Cortex of kidney (tissue), 1 donor: ENCODE measurements around the gene BMPR1A.
"Not testable (repeated sequence)": the region's sequence is repeated elsewhere in the genome, so short reads cannot be mapped to it uniquely, and the experiment has no call there.

Experiments
- DNase-seq: peaks from one replicate; lab custom pipeline; 2025; lab: John Stamatoyannopoulos, UW

The BMPR1A gene

DNA sequence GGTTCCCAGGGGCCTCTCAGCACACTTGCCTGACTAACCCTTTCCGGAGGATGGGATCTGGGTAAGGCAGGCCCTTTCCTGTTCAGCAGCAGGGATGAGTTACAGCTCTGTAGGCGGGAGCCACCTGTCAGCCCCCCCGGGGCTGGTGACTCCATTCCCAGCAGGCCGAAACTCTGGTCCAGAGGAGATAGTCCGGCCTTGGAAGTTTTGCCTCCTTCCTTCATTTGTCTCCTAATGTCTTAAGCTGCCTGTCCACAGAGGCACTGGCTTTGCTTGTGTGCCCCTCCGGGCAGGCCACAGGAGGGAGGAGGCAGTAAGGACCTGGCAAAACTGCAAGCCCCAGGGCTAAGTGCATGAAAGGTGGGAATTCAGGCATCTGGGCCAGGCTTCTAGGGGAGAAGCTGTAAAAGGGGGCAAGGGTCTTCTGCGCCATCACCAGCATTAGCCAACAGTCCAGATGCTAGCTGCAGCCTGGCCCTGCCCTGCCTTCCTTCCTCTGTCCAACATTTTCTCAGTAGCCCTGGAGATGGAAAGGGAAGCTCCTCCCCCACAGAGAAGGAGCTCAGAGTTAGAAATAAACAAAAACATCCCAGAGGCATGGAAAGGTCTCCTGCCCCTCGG is 213.1 kb downstream of the BMPR1A start:
- DNase-seq, result no peak

DNA sequence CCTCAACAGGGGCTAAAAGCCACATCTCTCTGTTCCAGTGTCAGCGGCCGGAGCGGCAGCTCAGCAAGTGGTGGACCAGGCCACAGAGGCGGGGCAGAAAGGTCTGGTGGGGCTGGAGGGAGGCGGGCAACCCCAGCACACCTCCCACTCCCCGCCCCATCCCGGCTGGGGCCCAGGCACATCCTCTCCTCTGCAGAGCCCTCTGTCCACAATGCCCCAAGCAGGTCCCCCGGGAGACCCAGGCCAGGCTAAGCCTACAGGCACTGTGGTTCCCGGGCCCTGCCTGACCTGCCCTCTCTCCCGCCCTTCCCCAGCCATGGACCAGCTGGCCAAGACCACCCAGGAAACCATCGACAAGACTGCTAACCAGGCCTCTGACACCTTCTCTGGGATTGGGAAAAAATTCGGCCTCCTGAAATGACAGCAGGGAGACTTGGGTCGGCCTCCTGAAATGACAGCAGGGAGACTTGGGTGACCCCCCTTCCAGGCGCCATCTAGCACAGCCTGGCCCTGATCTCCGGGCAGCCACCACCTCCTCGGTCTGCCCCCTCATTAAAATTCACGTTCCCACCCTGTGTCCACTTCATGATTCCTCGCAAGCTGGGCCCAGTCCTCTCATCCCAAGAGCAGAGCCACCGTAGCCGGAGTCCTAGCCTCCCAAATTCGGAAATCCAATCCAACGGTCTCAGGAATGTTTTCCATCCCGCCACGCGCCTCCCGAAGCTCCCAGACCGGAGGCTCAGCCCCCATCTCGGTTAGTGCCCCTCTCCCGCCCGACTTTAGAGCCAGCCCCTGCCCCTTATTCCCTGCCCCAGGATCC is 214.0 kb downstream of the BMPR1A start:
- no peak for DNase-seq

DNA sequence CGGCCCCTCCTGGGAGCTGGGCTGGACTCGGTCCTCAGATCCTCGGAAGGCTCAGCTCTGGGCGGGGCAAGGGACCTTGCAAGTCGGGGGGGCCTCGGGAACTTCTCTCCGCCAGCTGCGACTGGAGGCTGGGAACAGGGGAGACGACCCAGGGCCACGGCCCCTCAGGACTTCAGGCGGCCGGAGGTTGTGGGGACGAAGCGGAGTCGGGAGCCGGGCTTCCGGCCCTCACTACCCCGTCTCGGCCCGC is 214.5 kb downstream of the BMPR1A start:
- no peak for DNase-seq

DNA sequence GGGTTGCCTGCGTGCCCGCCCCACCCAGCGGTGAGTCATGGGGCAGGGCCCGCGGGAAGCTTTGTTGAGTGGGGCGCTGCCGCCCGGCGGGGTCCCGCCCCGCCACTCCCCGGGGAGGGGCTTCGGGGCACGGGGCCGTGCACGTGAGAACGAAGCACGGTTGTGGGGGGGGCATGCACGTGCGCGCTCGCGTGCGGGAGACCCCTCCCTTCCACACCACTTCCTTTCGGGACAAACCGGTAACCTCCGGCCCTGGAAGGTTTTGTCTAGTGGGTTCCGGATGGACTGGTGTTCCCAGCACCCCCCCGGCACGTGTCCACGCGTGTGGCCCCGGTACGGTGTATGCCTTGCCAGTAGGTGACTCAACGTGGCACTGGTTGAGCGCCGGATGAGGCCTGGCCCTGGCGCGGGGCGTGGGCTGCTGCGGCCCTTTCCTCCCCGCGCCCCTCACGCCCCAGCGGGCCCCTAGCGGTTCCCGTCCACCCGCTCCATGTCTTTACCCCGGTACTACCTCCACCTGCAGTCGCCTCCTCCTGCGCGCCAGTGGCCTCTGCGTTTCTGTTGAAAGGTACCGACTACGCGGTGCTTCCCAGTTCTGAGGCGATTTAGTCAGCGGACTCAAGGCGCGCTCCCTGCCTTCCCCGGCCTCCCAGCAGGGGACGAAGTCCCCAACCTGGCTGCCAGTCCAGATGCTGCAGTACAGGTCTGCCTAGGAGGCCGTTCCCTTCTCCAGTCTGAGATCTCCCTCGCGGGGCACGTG is 215.0 kb downstream of the BMPR1A start:
- peak; percentile 90 for DNase-seq

DNA sequence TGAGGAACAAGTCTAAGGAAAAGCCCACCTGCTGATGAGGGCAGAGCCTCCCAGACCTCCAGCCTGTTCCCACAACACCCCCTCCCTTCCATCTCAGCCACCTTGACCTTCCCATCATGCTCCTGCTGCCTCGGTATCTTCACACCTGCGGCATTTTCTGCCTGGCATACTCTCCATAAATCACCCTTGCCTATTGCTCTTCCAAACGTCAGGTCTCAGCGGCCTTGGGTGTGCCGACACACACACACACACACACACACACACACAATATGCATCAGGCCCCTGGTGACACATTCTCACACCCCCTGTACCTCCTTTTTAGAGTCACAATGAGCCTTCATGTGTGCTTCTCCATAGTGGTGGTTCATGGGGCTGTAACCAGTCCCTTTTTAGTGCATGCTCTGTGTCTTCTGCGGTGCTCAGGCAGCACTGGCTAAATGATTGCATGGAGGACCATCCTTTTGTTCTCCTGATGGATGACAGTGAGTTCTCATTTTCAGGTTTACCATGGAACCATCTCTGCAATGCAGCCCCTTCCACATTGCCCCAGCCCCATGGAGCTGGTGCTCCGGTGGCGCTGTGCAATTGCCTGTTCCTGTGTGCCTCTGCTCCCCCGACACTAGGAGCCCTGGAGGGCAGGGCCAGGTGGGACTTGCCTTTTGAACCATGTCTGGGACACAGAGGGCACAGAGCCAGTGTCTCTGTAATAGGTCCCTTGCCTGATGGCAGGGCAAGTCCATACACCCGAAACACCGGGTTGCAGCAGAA is 216.4 kb downstream of the BMPR1A start:
- no peak for DNase-seq

DNA sequence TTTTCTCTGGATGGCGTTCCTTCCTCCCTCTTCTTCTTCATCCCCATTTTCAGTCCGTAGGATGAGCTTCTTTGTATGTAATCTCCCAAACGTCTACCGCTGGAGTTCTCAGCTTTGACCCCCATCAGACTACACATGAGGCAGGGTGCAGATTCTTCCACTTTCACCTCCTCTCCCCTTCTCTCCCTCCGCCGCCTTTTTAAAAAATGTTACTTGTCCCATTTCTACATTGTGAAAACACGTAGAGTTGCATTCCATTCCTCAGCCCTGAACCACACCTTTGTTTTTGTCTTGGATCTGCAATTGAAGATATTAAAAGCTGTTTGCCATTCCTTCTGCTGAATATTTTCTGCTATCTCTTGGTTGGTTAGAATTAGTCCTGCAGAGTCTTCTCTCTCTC is 218.1 kb downstream of the BMPR1A start:
- no peak for DNase-seq

DNA sequence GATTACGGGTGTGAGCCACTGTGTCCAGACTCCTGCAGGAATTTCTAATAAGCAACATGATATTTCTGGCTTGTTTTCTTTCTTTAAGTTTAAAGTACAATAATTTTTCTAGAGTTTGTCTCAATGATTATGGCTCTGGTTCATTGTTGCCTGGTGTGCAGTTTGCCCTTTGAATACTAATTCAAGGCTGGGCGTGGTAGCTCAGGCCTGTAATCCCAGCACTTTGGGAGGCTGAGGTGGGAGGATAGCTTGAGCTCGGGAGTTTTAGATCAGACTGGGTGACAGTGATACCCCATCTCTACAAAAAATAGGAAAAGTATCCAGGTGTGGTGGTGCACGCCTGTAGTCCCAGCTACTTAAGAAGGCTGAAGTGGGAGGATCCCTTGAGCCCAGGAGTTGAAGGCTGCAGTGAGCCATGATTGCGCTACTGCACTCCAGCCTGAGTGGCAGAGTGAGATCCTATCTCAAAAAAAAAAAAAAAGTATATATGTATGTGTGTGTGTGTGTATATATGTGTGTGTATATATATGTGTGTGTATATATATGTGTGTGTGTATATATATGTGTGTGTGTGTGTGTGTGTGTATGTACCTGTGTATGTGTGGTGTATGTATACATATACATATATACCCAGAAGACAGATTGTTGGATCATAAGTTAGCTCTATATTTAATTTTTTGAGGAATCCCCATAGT is 220.1 kb downstream of the BMPR1A start:
- DNase-seq, result no peak

DNA sequence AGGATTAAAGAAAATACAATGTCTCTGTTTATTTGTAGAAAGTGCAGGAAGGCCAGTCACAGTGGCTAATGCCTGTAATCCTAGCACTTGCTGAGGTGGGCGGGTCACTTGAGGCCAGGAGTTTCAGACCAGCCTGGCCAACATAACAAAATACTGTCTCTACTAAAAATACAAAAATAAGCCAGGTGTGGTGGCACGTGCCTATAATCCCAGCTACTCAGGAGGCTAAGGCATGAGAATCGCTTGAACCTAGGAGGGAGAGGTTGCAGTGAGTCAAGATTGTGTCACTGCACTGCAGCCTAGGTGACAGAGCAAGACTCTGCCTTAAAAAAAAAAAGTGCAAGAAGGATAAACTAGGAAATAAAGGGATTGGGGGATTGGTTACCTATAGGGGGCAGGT is 222.0 kb downstream of the BMPR1A start:
- not testable (repeated sequence) for DNase-seq

DNA sequence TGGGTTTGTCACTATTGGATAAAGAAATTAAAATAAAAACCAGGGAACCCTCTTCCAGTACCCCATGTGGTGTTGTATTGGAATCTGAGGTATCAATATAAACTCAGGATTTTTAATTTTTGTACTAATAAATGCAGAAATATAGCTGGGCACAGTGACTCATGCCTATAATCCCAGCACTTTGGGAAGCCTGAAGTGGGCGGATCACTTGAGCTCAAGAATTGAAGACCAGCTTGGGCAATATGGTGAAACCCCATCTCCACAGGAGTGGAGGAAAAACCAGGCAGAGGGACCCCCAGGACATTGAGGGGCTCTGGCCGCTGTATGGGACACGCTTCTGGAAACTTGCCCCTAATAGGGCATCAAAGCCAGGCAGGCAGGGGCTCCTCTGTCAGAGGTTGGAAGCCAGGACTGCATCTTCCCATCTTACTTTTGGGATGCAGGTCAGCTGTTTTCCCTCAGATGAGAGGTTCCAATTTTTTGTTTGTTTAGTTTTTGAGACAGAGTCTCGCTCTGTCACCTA is 222.9 kb downstream of the BMPR1A start:
- no peak for DNase-seq

DNA sequence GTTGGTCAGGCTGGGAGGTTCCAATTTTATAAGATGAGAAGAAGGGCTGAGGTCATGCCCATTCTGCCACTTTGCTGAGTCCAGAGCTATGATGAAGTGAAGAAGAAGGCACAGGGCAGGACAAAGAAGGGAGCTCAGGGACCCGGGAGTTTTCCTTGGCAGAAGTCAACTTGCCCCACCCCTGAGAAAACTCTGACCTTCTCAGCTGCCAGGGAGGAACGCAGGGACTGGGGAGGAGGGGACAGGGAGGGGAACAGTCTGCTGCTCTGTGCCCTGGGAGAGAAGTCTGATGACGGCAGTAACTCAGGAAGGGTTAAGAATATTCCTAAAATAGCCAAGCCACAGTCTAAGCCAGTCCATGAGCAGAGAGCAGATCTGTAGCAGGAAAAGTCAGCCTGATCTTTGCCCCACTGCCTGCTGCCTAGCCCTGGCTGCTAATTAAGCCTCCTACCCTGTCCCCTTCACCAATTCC is 223.6 kb downstream of the BMPR1A start:
- no peak for DNase-seq

DNA sequence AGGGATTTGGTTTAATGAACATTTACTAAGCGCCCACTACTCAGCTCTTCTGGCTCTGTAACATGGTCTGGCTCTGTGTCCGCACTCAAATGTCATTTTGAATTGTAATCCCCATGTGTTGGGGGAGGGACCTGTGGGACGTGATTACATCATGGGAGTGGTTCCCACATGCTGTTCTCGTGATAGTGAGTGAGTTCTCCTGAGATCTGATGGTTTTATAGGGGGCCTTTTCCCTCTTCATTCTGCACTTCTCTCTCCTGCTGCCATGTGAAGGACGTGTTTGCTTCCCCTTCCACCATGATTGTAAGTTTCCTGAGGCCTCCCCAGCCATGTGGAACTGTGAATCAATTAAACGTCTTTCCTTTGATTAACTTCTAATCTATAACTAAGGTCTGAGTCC is 224.6 kb downstream of the BMPR1A start:
- DNase-seq, result not testable (repeated sequence)

DNA sequence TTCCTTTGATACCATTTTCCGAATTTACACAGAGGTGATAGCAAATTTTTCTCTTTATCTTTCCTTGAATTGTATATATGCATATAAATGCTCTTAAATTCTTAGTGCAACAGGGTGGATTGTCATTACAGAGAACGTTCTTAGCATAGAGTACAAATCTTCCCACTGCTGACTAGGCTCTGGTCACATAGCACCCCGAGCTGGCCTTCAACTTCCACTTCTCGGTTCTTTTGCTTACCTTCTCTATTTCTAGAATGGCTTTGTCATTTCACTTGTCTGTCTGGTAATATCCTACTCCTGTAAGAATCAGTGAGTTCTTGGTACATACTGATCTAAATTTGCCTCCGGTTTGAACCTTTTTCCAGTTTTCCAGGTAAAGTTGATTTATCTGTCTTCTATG is 225.3 kb downstream of the BMPR1A start:
- DNase-seq, result no peak
